Tibial nerve (tissue), 4 donors: ENCODE measurements around the gene ASCC1. TPM values are rescaled to one million over a fixed set of nuclear protein-coding genes. Genes with fewer than 3 reads are reported as not detected.
A peak's percentile ranks its signal among the peaks of the same experiment; 100 is the strongest.

Experiments
- DNase-seq, 2 donors: peaks; one replicate each; pipeline ENCODE4 v3.0.0-alpha.2; 2019; ENCODE audit warnings: low spot score in 2 of 2
- H3K27ac ChIP-seq, 4 donors: fragments of 200-600 bp; sonication (generic) in 3 of 4; one replicate each; pipeline ENCODE4 v1.5.1; 2017 to 2019; ENCODE audit warnings: mild to moderate bottlenecking in 1 of 4
- H3K27me3 ChIP-seq, 2 donors: fragments of 200-600 bp; sonication (generic) in 1 of 2; one replicate each; pipeline versions ENCODE4 v1.5.1 to v1.6.0; 2017 to 2019
- H3K36me3 ChIP-seq, 3 donors: fragments of 200-600 bp; sonication (generic); one replicate each; pipeline ENCODE4 v1.5.1; 2018 to 2019
- H3K4me1 ChIP-seq, 4 donors: fragments of 200-600 bp; sonication (generic) in 3 of 4; one replicate each; pipeline ENCODE4 v1.5.1; 2017 to 2019
- H3K4me3 ChIP-seq, 4 donors: fragments of 200-600 bp; sonication (generic) in 3 of 4; one replicate each; pipeline ENCODE4 v1.5.1; 2017 to 2019; ENCODE audit warnings: mild to moderate bottlenecking in 1 of 4, moderate library complexity in 1 of 4
- H3K9me3 ChIP-seq, 4 donors: fragments of 200-600 bp; sonication (generic) in 3 of 4; one replicate each; pipeline ENCODE4 v1.5.1; 2017 to 2019
- CTCF ChIP-seq, 5 experiments: fragments of 200-600 bp in 3 of 5; fragments of 450-650 bp in 2 of 5; sonication (generic) in 3 of 5; IDR thresholded peaks; one replicate each; pipeline ENCODE4 v1.5.1; 2016 to 2019; ENCODE audit warnings: antibody characterized with exemption in 5 of 5, mild to moderate bottlenecking in 3 of 5, moderate library complexity in 2 of 5
- EP300 ChIP-seq, 2 donors: sonication (generic); formaldehyde crosslinking; IDR thresholded peaks; one replicate each; pipeline ENCODE4 v1.6.1; 2017; ENCODE audit warnings: antibody characterized with exemption in 2 of 2, mild to moderate bottlenecking in 1 of 2
- POLR2A ChIP-seq, 2 donors: fragments of 450-650 bp; IDR thresholded peaks; one replicate each; pipeline ENCODE4 v1.6.1; 2017; ENCODE audit warnings: antibody characterized with exemption in 2 of 2, mild to moderate bottlenecking in 2 of 2, moderate library complexity in 2 of 2
- WGBS, 2 donors: methylation state at CpG; one replicate each; pipeline ENCODE4 v1.1.5; 2018; 5-methylcytosine and 5-hydroxymethylcytosine counted together
- total RNA-seq, 4 donors: library from RNA; depleted of rRNA; stranded (reverse); fragments of >200 nt; gene quantifications; one replicate each; pipeline ENCODE4 v1.1.0, GENCODE V29; 2016

Gene ASCC1
- total RNA-seq, 4 donors from 2014 or later = 34.2 to 85.7 (median 54.2) TPM

- WGBS, 2 donors = 0 to 2% methylated on average over 3 of the region's 3 CpGs
- DNase-seq = no peak
- TF ChIP-seq EP300 (IDR thresholded peaks at IDR 0.05) (peak in 1 of 2 donors; percentile 67), POLR2A (IDR thresholded peaks at IDR 0.05) (peak in 1 of 2 donors; percentile 20), CTCF (IDR thresholded peaks at IDR 0.05) (no peak)
- Histone ChIP-seq H3K36me3 (no peaks in the 10 kb centered on the region), H3K4me1 (peaks cover 14 to 100% (median 95%) of the 10 kb centered on the region in 4 donors), H3K27ac (peak overlapping the region; percentile 93 to 99 (median 98)), H3K9me3 (no peaks in the 10 kb centered on the region), H3K4me3 (no peak overlapping the region), H3K27me3 (no peaks in the 10 kb centered on the region)
Observed at GRCh38 chr10:72245949-72246525, 30.0 kb upstream of the ASCC1 start.

- Histone ChIP-seq H3K27me3 (no peaks in the 10 kb centered on the region), H3K27ac (peak overlapping the region; percentile 93 to 99 (median 98)), H3K4me3 (no peak overlapping the region), H3K36me3 (no peaks in the 10 kb centered on the region), H3K4me1 (peaks cover 14 to 88% (median 83%) of the 10 kb centered on the region in 4 donors), H3K9me3 (no peaks in the 10 kb centered on the region)
- TF ChIP-seq EP300 (IDR thresholded peaks at IDR 0.05) (no peak), CTCF (IDR thresholded peaks at IDR 0.05) (no peak), POLR2A (IDR thresholded peaks at IDR 0.05) (no peak)
- DNase-seq = no peak
- WGBS, 2 donors = 28% methylated on average over 5 of the region's 5 CpGs
Observed at GRCh38 chr10:72244573-72245038, 28.5 kb upstream of the ASCC1 start.

GRCh38 chr10:72243822-72244437 is 27.9 kb upstream of the ASCC1 start:
- 35 to 38% methylated on average over 11 of the region's 11 CpGs for WGBS, 2 donors
- Histone ChIP-seq H3K4me1 (peaks cover 14 to 88% (median 76%) of the 10 kb centered on the region in 4 donors), H3K9me3 (no peaks in the 10 kb centered on the region), H3K36me3 (no peaks in the 10 kb centered on the region), H3K27me3 (no peaks in the 10 kb centered on the region), H3K27ac (peak overlapping the region; percentile 93 to 99 (median 98)), H3K4me3 (no peak overlapping the region)
- TF ChIP-seq CTCF (IDR thresholded peaks at IDR 0.05) = peak in 4 of 5 experiments; percentile 13 to 57 (median 28)
- TF ChIP-seq EP300 (IDR thresholded peaks at IDR 0.05) = peak; percentile 90 to 99
- no peak for TF ChIP-seq POLR2A (IDR thresholded peaks at IDR 0.05)
- peak; percentile 80 to 86 for DNase-seq

- WGBS, 2 donors = 2 to 7% methylated on average over 4 of the region's 4 CpGs
- no peaks in the 10 kb centered on the region for H3K27me3 ChIP-seq
- peak overlapping the region; percentile 93 to 99 (median 98) for H3K27ac ChIP-seq
- H3K4me1 ChIP-seq = peaks cover 10 to 81% (median 64%) of the 10 kb centered on the region in 4 donors
- TF ChIP-seq EP300 (IDR thresholded peaks at IDR 0.05) (peak; percentile 61 to 97), POLR2A (IDR thresholded peaks at IDR 0.05) (peak in 1 of 2 donors; percentile 32), CTCF (IDR thresholded peaks at IDR 0.05) (no peak)
- no peak overlapping the region for H3K4me3 ChIP-seq
- H3K9me3 ChIP-seq = no peaks in the 10 kb centered on the region
- peaks cover 0 to 6% (median 0%) of the 10 kb centered on the region in 3 donors for H3K36me3 ChIP-seq
- peak; percentile 61 to 73 for DNase-seq
Observed at GRCh38 chr10:72242675-72243074, 26.6 kb upstream of the ASCC1 start.

- H3K27ac ChIP-seq = peak overlapping the region; percentile 93 to 99 (median 98)
- H3K9me3 ChIP-seq = no peaks in the 10 kb centered on the region
- no peak for DNase-seq
- H3K4me3 ChIP-seq = no peak overlapping the region
- TF ChIP-seq EP300 (IDR thresholded peaks at IDR 0.05) (no peak), CTCF (IDR thresholded peaks at IDR 0.05) (no peak), POLR2A (IDR thresholded peaks at IDR 0.05) (no peak)
- peaks cover under 1 to 72% (median 55%) of the 10 kb centered on the region in 4 donors for H3K4me1 ChIP-seq
- peaks cover 0 to 15% (median 0%) of the 10 kb centered on the region in 3 donors for H3K36me3 ChIP-seq
- no peaks in the 10 kb centered on the region for H3K27me3 ChIP-seq
- WGBS, 2 donors = 89 to 95% methylated on average over 8 of the region's 8 CpGs
Observed at GRCh38 chr10:72241691-72242252, 25.7 kb upstream of the ASCC1 start.
